Measurements from ENCODE around the gene PRDM16. TPM values are rescaled to one million over a fixed set of nuclear protein-coding genes. Genes with fewer than 3 reads are reported as not detected.

Gene PRDM16
- total RNA-seq, 1 donor from 2014 or later, result 0.79 TPM

GRCh38 chr1:3485016-3485415 is 416.0 kb downstream of the PRDM16 start:
- no peaks in the 10 kb centered on the region for H3K36me3 ChIP-seq (ENCODE audit: control insufficient read depth, insufficient read depth, low read length)
- TF ChIP-seq CTCF (IDR thresholded peaks at IDR 0.05; ENCODE audit: insufficient read depth, low read length, severe bottlenecking), result no peak
- DNase-seq (ENCODE audit: low read depth), result no peak
- no peaks in the 10 kb centered on the region for H3K27me3 ChIP-seq (ENCODE audit: control insufficient read depth, insufficient read depth, low read length)
- no peak overlapping the region for H3K4me3 ChIP-seq (ENCODE audit: low read depth, low read length)
- no peak for FAIRE-seq

Other genes with a start within 250 kb of the PRDM16 start
- gene ACTRT2, start 47.7 kb upstream of the PRDM16 start, total RNA-seq, result not detected in 2 replicates

All from bronchial epithelial cell (primary cell).